GM12864 (cell line): ENCODE measurements around the gene BET1L.
A peak's percentile ranks its signal among the peaks of the same experiment; 100 is the strongest.

Source experiments
- DNase-seq: peaks from one replicate; pipeline ENCODE4 v3.0.0-alpha.2; 2011; ENCODE audit warnings: low read depth
- H3K4me3 ChIP-seq: 2 replicates; pipeline ENCODE4 v1.5.1; 2011; ENCODE audit warnings: mild to moderate bottlenecking, low read depth, low read length, control low read depth
- CTCF ChIP-seq: IDR thresholded peaks from 2 replicates; pipeline ENCODE4 v1.5.1; 2011; ENCODE audit warnings: low read depth, mild to moderate bottlenecking, moderate library complexity, low read length, control low read depth, inconsistent platforms; ENCODE audit errors: missing control alignments

Gene BET1L

GRCh38 chr11:205221-206001 is 1.8 kb downstream of the BET1L start:
- no peak for DNase-seq
- H3K4me3 ChIP-seq = peak overlapping the region; percentile 87
- TF ChIP-seq CTCF = no peak

DNA sequence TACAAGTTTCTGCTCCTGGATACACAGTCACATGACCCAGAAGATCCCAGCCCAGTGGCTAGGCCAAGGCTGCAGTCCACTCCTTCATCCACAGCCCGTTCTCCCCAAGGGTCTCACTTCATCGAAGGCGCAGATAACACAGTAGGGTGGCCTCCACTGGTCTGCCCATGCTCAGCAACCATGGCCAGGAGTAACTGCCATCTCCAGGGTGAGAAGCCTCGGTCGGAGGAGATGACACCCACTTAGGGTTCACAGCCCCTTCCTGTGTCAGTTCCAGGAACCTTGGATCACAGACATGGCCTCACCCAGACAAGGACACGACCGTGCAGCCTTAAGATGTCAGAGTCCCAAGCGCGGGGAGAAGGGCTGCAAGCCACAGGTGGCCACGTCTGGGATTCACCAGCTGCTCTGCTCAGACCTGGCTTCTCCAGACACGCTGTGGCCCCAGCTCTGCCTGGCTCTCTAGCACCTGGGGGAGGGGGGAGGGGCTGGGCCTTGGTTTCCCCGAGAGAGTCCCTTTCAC is 2.6 kb downstream of the BET1L start:
- no peak for TF ChIP-seq CTCF
- H3K4me3 ChIP-seq = no peak overlapping the region
- no peak for DNase-seq

DNA sequence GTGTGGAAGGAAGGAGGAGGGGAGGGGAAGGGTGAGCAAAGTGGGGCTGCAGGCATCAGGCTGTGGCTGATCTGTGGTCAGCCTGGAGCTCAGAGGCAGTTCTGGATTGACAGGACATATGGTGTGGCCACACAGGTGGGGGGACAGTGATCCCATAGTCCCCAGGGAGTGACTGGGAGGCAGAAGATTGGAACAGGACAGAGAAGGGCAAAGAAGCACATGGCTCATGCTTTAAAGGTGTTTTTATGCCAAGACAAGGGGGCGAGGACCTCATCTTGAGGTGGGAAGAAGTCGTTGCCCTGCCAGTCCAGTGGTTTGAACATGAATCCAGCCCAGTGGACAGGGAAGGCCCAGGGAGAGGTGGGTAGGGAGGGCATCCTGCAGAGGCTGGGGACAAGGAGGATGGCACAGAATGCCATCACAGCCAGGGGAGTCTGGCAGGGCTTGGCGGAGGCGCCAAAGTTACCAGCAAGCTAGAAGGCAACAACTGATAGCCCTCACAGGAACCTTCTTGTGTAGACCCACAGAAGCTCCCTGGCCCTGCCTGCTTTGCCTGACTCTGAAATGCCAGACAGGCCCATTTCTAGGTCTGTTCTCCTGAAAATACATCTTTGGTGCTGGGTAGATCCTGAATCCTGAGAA is 3.1 kb downstream of the BET1L start:
- H3K4me3 ChIP-seq = no peak overlapping the region
- no peak for TF ChIP-seq CTCF
- DNase-seq = no peak

DNA sequence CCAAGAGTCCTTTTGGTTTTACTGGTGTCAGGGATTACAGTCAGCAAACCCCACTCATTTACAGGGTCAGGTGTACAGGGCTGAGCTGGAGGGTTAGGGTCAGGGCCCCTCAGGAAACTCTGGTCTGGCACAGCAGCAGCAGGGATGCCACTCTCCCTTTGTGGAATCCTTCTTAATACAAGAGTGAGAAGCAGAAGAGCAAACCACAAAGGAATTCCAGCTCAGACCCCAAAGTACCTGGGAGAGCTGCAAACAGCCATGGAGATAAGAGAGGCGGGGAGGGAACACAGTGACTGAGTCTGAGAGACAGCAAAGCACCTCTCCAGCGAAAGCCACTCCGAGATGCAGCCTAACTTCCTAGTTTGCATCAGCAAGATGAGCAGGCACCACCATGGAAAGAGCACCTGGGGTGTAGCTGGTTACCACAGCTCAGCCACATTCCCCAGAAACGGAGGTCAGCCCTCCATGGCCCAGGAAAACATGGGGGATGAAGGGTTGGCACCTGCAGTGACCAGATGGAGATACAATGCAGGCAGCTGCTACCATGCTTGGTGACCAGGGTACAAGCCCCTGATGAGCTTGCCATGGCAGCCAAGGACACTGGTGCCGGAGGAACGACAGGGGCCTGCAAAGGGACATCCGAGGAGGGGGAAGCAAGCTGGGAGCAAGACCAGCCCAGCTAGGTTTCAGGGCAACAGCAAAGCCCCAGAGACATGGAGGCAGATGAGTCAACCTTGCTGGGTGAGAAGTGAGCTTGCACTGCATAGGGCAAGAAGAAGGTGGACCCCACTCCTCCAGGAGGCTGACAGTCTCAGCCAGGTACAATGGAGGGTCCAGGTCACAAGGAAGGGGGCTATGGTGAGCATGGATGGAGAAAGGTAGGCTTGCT is 3.9 kb downstream of the BET1L start:
- no peak for TF ChIP-seq CTCF
- DNase-seq = no peak
- no peak overlapping the region for H3K4me3 ChIP-seq

GRCh38 chr11:202490-202889 is 4.7 kb downstream of the BET1L start:
- no peak for TF ChIP-seq CTCF
- no peak overlapping the region for H3K4me3 ChIP-seq
- DNase-seq = no peak

DNA sequence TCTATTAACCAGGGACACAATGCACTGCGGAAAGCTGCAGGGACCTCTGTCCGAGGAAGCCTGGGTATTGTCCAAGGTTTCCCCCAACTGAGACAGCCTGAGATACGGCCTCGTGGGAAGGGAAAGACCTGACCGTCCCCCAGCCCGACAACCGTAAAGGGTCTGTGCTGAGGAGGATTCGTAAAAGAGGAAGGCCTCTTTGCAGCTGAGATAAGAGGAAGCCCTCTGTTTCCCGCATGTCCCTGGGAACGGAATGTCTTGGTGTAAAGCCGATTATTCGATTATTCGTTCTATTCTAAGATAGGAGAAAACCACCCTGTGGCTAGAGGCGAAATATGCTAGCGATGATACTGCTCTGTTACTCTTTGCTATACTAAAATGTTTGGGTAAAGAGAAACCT is 5.2 kb downstream of the BET1L start:
- no peak for DNase-seq
- no peak overlapping the region for H3K4me3 ChIP-seq
- no peak for TF ChIP-seq CTCF
